GM10248 (cell line): Measurements from ENCODE around the gene ENDOG.

Source experiments
- CTCF ChIA-PET: fragments of 300-600 bp; sonication (Branson Sonifier 250); formaldehyde crosslinking; extraction: SDS; loops from one replicate; lab custom pipeline; 2021; ENCODE audit warnings: antibody characterized with exemption; lab: Yijun Ruan, JAX
- POLR2A ChIA-PET: fragments of 350-650 bp; sonication (Branson Sonifier 250); formaldehyde crosslinking; extraction: SDS; loops from one replicate; lab custom pipeline; 2020; ENCODE audit warnings: antibody characterized with exemption; lab: Yijun Ruan, JAX
- DNase-seq: peaks from one replicate; pipeline ENCODE4 v3.0.0; 2012; ENCODE audit errors: extremely low spot score
- TF ChIP-seq, protein P1 (sequence below): IDR thresholded peaks from 2 replicates; pipeline ENCODE4 v1.5.1; 2012; ENCODE audit warnings: mild to moderate bottlenecking, low read depth; ENCODE audit errors: extremely low read depth, missing control alignments, control extremely low read depth

ENDOG gene

GRCh38 chr9:128823903-128824406, 5.7 kb downstream of the ENDOG start:
- no peak for DNase-seq
- ChIA-PET POLR2A (interaction anchor here (0.6 kb wide), 1 partner anchor 62 kb away, joined by 3 read pairs; no protein-coding TSS in a partner anchor), CTCF (no interaction called here)
- TF ChIP-seq, protein P1, sequence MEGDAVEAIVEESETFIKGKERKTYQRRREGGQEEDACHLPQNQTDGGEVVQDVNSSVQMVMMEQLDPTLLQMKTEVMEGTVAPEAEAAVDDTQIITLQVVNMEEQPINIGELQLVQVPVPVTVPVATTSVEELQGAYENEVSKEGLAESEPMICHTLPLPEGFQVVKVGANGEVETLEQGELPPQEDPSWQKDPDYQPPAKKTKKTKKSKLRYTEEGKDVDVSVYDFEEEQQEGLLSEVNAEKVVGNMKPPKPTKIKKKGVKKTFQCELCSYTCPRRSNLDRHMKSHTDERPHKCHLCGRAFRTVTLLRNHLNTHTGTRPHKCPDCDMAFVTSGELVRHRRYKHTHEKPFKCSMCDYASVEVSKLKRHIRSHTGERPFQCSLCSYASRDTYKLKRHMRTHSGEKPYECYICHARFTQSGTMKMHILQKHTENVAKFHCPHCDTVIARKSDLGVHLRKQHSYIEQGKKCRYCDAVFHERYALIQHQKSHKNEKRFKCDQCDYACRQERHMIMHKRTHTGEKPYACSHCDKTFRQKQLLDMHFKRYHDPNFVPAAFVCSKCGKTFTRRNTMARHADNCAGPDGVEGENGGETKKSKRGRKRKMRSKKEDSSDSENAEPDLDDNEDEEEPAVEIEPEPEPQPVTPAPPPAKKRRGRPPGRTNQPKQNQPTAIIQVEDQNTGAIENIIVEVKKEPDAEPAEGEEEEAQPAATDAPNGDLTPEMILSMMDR, result no peak

- POLR2A ChIA-PET, result interaction anchor here (0.6 kb wide), 1 partner anchor 123 kb away, joined by 3 read pairs; no protein-coding TSS in a partner anchor
- TF ChIP-seq, protein P1, result no peak
- no peak for DNase-seq
- CTCF ChIA-PET, result interaction anchor here (0.5 kb wide), 1 partner anchor 8 kb away, joined by 3 read pairs; no protein-coding TSS in a partner anchor
These were observed 6.6 kb downstream of the ENDOG start for GRCh38 chr9:128824911-128825310.

GRCh38 chr9:128825923-128826700, 7.8 kb downstream of the ENDOG start:
- no peak for DNase-seq
- POLR2A ChIA-PET, result no interaction called here
- CTCF ChIA-PET, result interaction anchor here (2.6 kb wide), 1 partner anchor 8 kb away, joined by 22 read pairs; the partner anchor contains the start of gene ENDOG
- TF ChIP-seq, protein P1, result no peak

DNA sequence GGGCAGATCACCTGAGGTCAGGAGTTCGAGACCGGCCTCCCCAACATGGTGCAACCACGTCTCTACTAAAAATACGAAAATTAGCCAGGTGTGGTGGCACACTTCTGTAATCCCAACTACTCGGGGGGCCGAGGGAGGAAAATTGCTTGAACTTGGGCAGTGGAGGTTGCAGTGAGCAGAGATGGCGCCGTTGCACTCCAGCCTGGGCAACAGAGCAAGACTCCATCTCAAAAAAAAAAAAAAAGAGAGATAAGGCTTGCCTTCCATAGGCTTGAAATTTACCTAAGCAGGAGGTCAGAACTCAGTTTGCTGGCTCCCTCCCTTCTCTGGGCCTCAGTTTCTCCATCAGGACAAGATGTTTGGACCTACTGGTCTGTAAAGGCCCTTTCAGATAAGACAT, 10.0 kb downstream of the ENDOG start:
- TF ChIP-seq, protein P1, result no peak
- ChIA-PET CTCF (interaction anchor here (2.6 kb wide), 1 partner anchor 10 kb away, joined by 22 read pairs; the partner anchor contains the start of gene ENDOG), POLR2A (no interaction called here)
- no peak for DNase-seq

GRCh38 chr9:128828719-128829452, 10.6 kb downstream of the ENDOG start:
- DNase-seq, result no peak
- ChIA-PET POLR2A (interaction anchor here (1.0 to 1.4 kb wide), 2 partner anchors 10 to 277 kb away, joined by 4 to 14 read pairs; partner anchors contain the start of genes ENDOG and SPTAN1), CTCF (interaction anchor here (1.1 to 2.6 kb wide), 6 partner anchors 10 to 408 kb away, joined by 3 to 30 read pairs (median 5); partner anchors contain the start of genes CERCAM, ENDOG and ZDHHC12)
- TF ChIP-seq, protein P1, result no peak
